ENCODE measurements around the gene RGL3. TPM values are rescaled to one million over a fixed set of nuclear protein-coding genes. Genes with fewer than 3 reads are reported as not detected.

Gene RGL3
- total RNA-seq, 2 experiments from 2014 or later, result not detected

GRCh38 chr19:11447347-11448262 lies 28.5 kb upstream of the RGL3 start:
- DNase-seq (no peak), ATAC-seq (no peak)
- intact Hi-C loops (cut with micrococcal nuclease), result no loop called here
- TF ChIP-seq CTCF (IDR thresholded peaks at IDR 0.05), result no peak
- POLR2A ChIA-PET, result interaction anchor here (0.6 kb wide), 1 partner anchor 12 kb away, joined by 3 read pairs; the partner anchor contains the start of gene PRKCSH
- no peaks in the 10 kb centered on the region for H3K4me1 Mint-ChIP-seq (ENCODE audit: low read depth)
- no peak overlapping the region for H3K27ac Mint-ChIP-seq
- no peaks in the 10 kb centered on the region for H3K9me3 Mint-ChIP-seq
- no peaks in the 10 kb centered on the region for H3K27me3 Mint-ChIP-seq
- no peak overlapping the region for H3K4me3 Mint-ChIP-seq
- CTCF ChIA-PET, result interaction anchor here (0.7 to 2.0 kb wide), 4 partner anchors 11 to 35 kb away, joined by 3 to 4 read pairs (median 4); partner anchors contain the start of genes ODAD3 and PRKCSH
- H3K36me3 Mint-ChIP-seq (ENCODE audit: low read depth), result peaks cover 15% of the 10 kb centered on the region

- CTCF ChIA-PET, result interaction anchor here (1.4 to 2.0 kb wide), 3 partner anchors 36 to 154 kb away, joined by 4 to 5 read pairs (median 4); no protein-coding TSS in a partner anchor
- ATAC-seq, result peak; percentile 74
- H3K36me3 Mint-ChIP-seq (ENCODE audit: low read depth), result peaks cover 20% of the 10 kb centered on the region
- H3K4me1 Mint-ChIP-seq (ENCODE audit: low read depth), result no peaks in the 10 kb centered on the region
- peak; percentile 76 for TF ChIP-seq CTCF (IDR thresholded peaks at IDR 0.05)
- no peak overlapping the region for H3K27ac Mint-ChIP-seq
- no peak overlapping the region for H3K4me3 Mint-ChIP-seq
- no peaks in the 10 kb centered on the region for H3K9me3 Mint-ChIP-seq
- POLR2A ChIA-PET, result interaction anchor here (0.6 kb wide), 1 partner anchor 11 kb away, joined by 3 read pairs; the partner anchor contains the start of gene PRKCSH
- DNase-seq, result peak; percentile 58
- no peaks in the 10 kb centered on the region for H3K27me3 Mint-ChIP-seq
- intact Hi-C loops (cut with micrococcal nuclease), result no loop called here
Measured at GRCh38 chr19:11446652-11447301, 27.7 kb upstream of the RGL3 start.

- Mint-ChIP-seq H3K4me3 (no peak overlapping the region), H3K4me1 (ENCODE audit: low read depth) (no peaks in the 10 kb centered on the region)
Measured at GRCh38 chr19:11446271-11446651, 27.1 kb upstream of the RGL3 start.

GRCh38 chr19:11445141-11445540 lies 26.0 kb upstream of the RGL3 start:
- no peaks in the 10 kb centered on the region for H3K9me3 Mint-ChIP-seq
- ChIA-PET CTCF (interaction anchor here (1.2 to 2.0 kb wide), 3 partner anchors 10 to 151 kb away, joined by 3 to 6 read pairs (median 5); partner anchors contain the start of genes ODAD3 and PRKCSH), POLR2A (no interaction called here)
- H3K4me3 Mint-ChIP-seq, result no peak overlapping the region
- DNase-seq (no peak), ATAC-seq (no peak)
- H3K27me3 Mint-ChIP-seq, result no peaks in the 10 kb centered on the region
- no peak overlapping the region for H3K27ac Mint-ChIP-seq
- intact Hi-C loops (cut with micrococcal nuclease), result no loop called here
- TF ChIP-seq CTCF (IDR thresholded peaks at IDR 0.05), result no peak
- peaks cover 26% of the 10 kb centered on the region for H3K36me3 Mint-ChIP-seq (ENCODE audit: low read depth)
- H3K4me1 Mint-ChIP-seq (ENCODE audit: low read depth), result no peaks in the 10 kb centered on the region

More at GRCh38 chr19:11446271-11446651, 27.1 kb upstream of the RGL3 start:
- Mint-ChIP-seq H3K36me3 (ENCODE audit: low read depth) (peaks cover 21% of the 10 kb centered on the region), H3K27me3 (no peaks in the 10 kb centered on the region), H3K27ac (no peak overlapping the region), H3K9me3 (no peaks in the 10 kb centered on the region)
- ChIA-PET CTCF (interaction anchor here (1.2 to 2.0 kb wide), 5 partner anchors 11 to 154 kb away, joined by 3 to 6 read pairs (median 4); partner anchors contain the start of genes ODAD3 and PRKCSH), POLR2A (no interaction called here)
- no peak for TF ChIP-seq CTCF (IDR thresholded peaks at IDR 0.05)
- intact Hi-C loops (cut with micrococcal nuclease), result no loop called here
- DNase-seq, result no peak
- no peak for ATAC-seq

All from activated CD8-positive, alpha-beta T cell treated with anti-CD3 and anti-CD28 coated beads for 36 hours (primary cell).